ENCODE data around the gene ZNF511. TPM values are rescaled to one million over a fixed set of nuclear protein-coding genes. Genes with fewer than 3 reads are reported as not detected.

The ZNF511 gene
- total RNA-seq, 1 experiment from 2014 or later: 49.0 TPM

DNA sequence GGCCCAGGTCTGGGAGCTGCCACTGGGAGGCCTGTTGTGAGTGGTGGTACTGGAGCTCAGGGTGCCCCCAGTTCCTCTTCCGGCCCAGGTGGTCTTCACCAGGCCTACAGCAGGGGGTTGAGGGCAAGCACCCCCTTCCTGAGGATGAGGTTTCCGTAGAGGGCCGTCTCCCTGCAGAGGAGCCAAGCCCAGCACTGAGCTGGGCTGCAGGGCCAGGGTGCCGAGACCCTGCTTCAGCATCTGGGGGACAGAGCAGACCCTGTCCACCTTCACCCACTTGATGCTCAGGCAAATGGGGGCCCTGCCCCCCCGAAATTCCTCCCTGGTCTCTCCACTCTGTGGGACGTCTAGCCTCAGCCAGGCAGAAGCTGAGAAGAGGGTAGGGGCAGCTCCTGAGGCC lies 46.6 kb downstream of the ZNF511 start:
- H3K79me2 ChIP-seq (ENCODE audit: insufficient read depth, low read length): peaks cover 6% of the 10 kb centered on the region; the same call in 1 of the 2 replicates
- no peak for DNase-seq (ENCODE audit: low read depth, low spot score)
- BruUV-seq (replicated peaks): no TSS peak
- no peaks in the 10 kb centered on the region for H3K36me3 ChIP-seq (ENCODE audit: control insufficient read depth in 1 of 2, insufficient read depth in 2 of 2, low read length in 2 of 2)
- H3K4me1 ChIP-seq (ENCODE audit: control insufficient read depth in 1 of 2, insufficient read depth in 2 of 2, low read length in 2 of 2): peaks cover 3 to 5% of the 10 kb centered on the region in 2 experiments; a peak in 2 of 4 replicates
- ATAC-seq: no peak
- no peaks in the 10 kb centered on the region for H3K27me3 ChIP-seq (ENCODE audit: insufficient read depth, low read length)
- H4K20me1 ChIP-seq (ENCODE audit: insufficient read depth): no peaks in the 10 kb centered on the region
- no peaks in the 10 kb centered on the region for H3K9me2 ChIP-seq (ENCODE audit: insufficient read depth)
- CTCF ChIA-PET: no interaction called here
- H3K9me3 ChIP-seq (ENCODE audit: control insufficient read depth in 1 of 2, insufficient read depth in 1 of 2, low read depth in 1 of 2, low read length in 2 of 2): no peaks in the 10 kb centered on the region
- H3K4me2 ChIP-seq (ENCODE audit: low read length): no peak overlapping the region
- no peak overlapping the region for H3K4me3 ChIP-seq (replicated peaks in 1 of 2; ENCODE audit: low read depth in 1 of 2, low read length in 2 of 2)
- intact Hi-C loops (cut with micrococcal nuclease): no loop called here
- no peak for TF ChIP-seq JUND (IDR thresholded peaks at IDR 0.05)
- no peak for TF ChIP-seq SIN3A (IDR thresholded peaks at IDR 0.05; ENCODE audit: low read depth)
- TF ChIP-seq, protein P1, sequence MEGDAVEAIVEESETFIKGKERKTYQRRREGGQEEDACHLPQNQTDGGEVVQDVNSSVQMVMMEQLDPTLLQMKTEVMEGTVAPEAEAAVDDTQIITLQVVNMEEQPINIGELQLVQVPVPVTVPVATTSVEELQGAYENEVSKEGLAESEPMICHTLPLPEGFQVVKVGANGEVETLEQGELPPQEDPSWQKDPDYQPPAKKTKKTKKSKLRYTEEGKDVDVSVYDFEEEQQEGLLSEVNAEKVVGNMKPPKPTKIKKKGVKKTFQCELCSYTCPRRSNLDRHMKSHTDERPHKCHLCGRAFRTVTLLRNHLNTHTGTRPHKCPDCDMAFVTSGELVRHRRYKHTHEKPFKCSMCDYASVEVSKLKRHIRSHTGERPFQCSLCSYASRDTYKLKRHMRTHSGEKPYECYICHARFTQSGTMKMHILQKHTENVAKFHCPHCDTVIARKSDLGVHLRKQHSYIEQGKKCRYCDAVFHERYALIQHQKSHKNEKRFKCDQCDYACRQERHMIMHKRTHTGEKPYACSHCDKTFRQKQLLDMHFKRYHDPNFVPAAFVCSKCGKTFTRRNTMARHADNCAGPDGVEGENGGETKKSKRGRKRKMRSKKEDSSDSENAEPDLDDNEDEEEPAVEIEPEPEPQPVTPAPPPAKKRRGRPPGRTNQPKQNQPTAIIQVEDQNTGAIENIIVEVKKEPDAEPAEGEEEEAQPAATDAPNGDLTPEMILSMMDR (IDR thresholded peaks at IDR 0.05 in 2 of 3, conservative IDR thresholded peaks at IDR 0.05 in 1 of 3; ENCODE audit: borderline replicate concordance in 1 of 3, insufficient read depth in 1 of 3, low read depth in 2 of 3, low read length in 2 of 3): no peak
- no peak for TF ChIP-seq SP1 (IDR thresholded peaks at IDR 0.05; ENCODE audit: low read depth)
- TF ChIP-seq CEBPB (IDR thresholded peaks at IDR 0.05; ENCODE audit: low read depth): no peak
- no peak for TF ChIP-seq POLR2A (IDR thresholded peaks at IDR 0.05; ENCODE audit: borderline replicate concordance, extremely low read depth, insufficient read depth, insufficient read length)
- no peak for TF ChIP-seq RAD21 (IDR thresholded peaks at IDR 0.05; ENCODE audit: low read depth)
- no peak for TF ChIP-seq FOSL1 (IDR thresholded peaks at IDR 0.05; ENCODE audit: low read depth)
- no peak for TF ChIP-seq EZH2phosphoT487 (IDR thresholded peaks at IDR 0.05; ENCODE audit: borderline replicate concordance)
- TF ChIP-seq, protein P2, sequence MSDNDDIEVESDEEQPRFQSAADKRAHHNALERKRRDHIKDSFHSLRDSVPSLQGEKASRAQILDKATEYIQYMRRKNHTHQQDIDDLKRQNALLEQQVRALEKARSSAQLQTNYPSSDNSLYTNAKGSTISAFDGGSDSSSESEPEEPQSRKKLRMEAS (IDR thresholded peaks at IDR 0.05): no peak
- no peak for TF ChIP-seq CBX3 (IDR thresholded peaks at IDR 0.05; ENCODE audit: low read depth)
- TF ChIP-seq, protein P3, sequence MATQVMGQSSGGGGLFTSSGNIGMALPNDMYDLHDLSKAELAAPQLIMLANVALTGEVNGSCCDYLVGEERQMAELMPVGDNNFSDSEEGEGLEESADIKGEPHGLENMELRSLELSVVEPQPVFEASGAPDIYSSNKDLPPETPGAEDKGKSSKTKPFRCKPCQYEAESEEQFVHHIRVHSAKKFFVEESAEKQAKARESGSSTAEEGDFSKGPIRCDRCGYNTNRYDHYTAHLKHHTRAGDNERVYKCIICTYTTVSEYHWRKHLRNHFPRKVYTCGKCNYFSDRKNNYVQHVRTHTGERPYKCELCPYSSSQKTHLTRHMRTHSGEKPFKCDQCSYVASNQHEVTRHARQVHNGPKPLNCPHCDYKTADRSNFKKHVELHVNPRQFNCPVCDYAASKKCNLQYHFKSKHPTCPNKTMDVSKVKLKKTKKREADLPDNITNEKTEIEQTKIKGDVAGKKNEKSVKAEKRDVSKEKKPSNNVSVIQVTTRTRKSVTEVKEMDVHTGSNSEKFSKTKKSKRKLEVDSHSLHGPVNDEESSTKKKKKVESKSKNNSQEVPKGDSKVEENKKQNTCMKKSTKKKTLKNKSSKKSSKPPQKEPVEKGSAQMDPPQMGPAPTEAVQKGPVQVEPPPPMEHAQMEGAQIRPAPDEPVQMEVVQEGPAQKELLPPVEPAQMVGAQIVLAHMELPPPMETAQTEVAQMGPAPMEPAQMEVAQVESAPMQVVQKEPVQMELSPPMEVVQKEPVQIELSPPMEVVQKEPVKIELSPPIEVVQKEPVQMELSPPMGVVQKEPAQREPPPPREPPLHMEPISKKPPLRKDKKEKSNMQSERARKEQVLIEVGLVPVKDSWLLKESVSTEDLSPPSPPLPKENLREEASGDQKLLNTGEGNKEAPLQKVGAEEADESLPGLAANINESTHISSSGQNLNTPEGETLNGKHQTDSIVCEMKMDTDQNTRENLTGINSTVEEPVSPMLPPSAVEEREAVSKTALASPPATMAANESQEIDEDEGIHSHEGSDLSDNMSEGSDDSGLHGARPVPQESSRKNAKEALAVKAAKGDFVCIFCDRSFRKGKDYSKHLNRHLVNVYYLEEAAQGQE (IDR thresholded peaks at IDR 0.05; ENCODE audit: low read depth): no peak
- TF ChIP-seq, protein P4, sequence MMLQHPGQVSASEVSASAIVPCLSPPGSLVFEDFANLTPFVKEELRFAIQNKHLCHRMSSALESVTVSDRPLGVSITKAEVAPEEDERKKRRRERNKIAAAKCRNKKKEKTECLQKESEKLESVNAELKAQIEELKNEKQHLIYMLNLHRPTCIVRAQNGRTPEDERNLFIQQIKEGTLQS (IDR thresholded peaks at IDR 0.05): no peak
- TF ChIP-seq ELF1 (IDR thresholded peaks at IDR 0.05; ENCODE audit: borderline replicate concordance, low read depth): no peak
- TF ChIP-seq ZNF274 (IDR thresholded peaks at IDR 0.05; ENCODE audit: low read depth, low read length): no peak
- TF ChIP-seq, protein P5, sequence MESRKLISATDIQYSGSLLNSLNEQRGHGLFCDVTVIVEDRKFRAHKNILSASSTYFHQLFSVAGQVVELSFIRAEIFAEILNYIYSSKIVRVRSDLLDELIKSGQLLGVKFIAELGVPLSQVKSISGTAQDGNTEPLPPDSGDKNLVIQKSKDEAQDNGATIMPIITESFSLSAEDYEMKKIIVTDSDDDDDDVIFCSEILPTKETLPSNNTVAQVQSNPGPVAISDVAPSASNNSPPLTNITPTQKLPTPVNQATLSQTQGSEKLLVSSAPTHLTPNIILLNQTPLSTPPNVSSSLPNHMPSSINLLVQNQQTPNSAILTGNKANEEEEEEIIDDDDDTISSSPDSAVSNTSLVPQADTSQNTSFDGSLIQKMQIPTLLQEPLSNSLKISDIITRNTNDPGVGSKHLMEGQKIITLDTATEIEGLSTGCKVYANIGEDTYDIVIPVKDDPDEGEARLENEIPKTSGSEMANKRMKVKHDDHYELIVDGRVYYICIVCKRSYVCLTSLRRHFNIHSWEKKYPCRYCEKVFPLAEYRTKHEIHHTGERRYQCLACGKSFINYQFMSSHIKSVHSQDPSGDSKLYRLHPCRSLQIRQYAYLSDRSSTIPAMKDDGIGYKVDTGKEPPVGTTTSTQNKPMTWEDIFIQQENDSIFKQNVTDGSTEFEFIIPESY (IDR thresholded peaks at IDR 0.05; ENCODE audit: extremely low read depth, insufficient replicate concordance, low read length): no peak
- H3K27ac ChIP-seq (ENCODE audit: low read depth, low read length): no peak overlapping the region
- H2AFZ ChIP-seq (ENCODE audit: low read depth, low read length, poor library complexity, severe bottlenecking): no peak overlapping the region
- POLR2A ChIA-PET: no interaction called here
- RAD21 ChIA-PET (ENCODE audit: low non-redundant PET in 1 of 2, low total read pairs in 2 of 2, uncharacterized antibody in 2 of 2, unreplicated experiment in 2 of 2): no interaction called here
- no peak overlapping the region for H3K9ac ChIP-seq (ENCODE audit: low read length)

Data from HCT116 (cell line).